HL-60/S4 (cell line): ENCODE measurements around the gene TCEA2.
"Not testable (repeated sequence)": the region's sequence is repeated elsewhere in the genome, so short reads cannot be mapped to it uniquely, and the experiment has no call there.

Source experiments
- in situ Hi-C: fragments of 300-500 bp; cut with MboI; formaldehyde crosslinking; loops from 2 replicates; pipeline ENCODE4 v1.14.3; 2022; ENCODE audit warnings: low sequenced_read_pairs

Gene TCEA2

DNA sequence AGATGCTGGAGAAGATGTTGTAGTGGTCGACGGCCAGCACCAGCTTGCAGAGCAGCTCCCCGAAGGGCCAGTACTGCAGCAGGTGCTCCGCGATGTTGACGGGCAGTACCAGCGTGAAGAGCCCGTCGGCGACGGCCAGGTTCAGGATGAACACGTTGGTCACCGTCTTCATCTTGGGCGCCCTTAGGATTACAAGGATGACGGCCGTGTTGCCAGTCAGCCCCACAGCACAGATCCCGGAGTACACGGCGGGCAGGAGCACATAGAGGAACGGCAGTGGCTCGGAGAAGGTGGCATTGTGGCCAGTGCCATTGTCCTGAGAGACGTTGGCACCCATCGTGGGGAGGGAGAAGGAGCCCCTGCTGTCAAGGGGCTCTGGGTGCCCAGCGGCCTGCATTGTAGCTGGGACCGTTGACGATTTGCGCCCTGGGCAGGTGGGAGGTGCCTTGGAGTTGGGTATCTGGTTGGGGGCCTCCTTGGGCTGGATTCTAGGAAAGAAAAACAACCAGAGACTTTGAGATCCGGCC, 43.5 kb downstream of the TCEA2 start:
- in situ Hi-C loops, result no loop called here

DNA sequence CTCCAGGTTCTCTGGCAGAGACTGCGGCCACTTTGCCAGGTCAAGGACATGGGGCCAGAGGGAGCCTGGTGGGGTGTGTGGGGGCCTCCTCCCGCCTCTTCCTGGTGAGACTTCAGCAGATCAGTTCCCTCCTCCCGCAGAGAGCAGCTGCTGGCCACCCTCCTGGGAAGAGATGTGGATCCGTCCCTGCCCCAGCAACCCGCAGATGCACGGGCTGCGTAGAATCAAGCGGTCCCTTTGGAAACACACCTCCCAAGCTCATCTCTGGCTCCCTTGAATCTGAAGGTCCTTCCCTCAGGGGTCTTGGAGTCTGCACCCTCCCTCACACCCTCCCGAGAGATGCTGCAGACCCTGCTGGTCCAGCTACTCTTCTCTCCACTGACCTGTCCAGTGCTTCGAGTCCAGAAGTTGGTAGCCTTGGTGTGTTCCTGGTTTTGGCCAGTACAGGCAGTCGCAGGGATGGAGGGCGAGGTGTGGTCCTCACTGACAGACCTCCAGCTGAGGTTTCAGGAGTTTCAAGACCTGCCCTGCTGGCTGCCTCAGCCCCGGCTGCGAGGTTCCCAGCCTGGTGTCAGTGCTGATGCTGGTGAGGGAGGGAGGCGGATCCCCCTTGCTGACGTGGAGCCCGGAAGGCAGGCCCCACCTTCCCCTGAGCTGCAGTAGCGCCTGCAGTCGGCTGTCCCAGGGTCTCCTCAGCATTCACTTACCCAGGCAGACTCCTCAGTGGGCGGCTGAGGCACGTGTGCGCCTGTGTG, 44.2 kb downstream of the TCEA2 start, which contains the start of gene NPBWR2:
Gene NPBWR2, minus strand, starts transcription at position 585 of the 755 bp plus-strand sequence. CDS start 734 bp downstream, outside the sequence.
- in situ Hi-C loops, result no loop called here

DNA sequence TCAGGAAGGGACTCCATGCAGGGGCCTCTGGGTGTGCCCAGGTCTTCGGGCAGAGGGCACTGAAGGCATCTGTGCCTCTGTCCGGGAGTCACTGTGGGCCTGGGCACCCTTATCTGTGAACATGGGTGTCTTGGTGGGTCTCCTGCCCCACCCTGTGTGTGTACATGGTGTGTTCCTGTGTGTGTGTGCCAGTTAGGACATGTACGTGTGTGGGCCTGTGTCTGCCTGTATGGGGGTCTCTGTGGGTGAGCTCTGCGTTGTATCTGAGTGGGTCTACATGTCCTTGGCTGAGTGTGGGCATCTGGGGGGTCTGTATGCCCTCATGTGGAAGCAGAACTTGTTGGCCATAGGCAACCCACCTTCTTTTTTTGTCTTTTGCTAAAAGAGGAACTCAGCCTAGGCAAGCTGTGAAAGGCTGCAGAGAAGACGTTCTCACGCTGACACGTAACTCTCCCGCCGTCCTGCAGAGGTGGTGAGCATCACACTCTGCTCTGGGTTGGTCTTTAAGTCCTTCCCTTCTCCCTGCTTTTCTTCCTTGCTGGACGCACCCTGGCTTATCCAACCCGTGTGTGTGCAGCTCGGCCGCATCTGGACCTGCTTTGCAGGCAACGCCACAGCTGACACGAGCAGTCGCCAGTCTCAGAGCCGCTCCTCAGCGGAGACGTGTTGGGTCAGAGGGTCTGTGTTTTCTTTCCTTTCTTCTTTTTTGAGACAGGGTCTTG, 44.9 kb downstream of the TCEA2 start:
- in situ Hi-C loops, result no loop called here

DNA sequence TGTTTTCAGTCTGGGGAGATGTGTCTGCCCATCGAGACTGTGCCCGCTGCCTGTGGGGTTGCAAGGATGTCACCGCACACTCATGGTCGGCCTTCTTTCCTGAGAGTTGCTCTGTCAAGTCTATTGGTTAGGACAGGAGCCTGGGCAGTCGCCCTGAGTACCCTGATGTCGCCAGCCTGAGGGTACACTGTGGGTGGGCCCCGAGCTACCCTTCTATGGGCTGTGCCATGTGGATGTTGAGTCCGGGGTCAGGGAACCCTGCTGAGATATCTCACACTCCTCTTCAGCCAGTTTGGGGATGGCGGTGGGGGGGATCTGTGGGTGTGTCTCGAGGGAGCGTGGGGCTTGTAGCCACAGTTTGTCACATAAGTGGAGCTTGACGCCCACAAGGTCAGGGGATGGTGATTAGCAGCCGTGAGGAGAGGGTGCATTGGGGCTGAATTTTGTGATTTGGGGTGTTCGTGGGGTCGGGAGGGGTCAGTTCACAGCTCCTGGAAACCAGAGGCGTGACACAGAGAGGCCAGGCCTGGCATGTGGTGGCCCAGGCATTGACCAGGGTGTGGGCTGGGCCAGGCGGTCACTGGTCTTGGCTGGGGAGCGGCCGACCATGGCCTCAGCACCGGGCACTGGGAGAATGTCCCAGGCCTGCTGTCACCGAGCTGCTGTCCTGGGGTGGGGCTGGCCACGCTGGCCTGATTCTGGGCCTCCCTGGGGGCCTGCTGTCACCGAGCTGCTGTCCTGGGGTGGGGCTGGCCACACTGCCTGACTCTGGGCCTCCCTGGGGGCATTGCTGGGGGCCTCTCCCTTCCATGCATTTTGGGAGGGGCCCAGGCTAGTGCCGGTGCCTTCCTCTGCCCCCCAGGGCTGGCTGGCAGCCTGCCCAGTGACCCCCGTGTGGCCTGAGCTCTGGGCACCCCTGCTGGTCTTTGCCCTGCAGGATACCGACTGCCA, 46.0 kb downstream of the TCEA2 start:
- in situ Hi-C loops, result no loop called here

DNA sequence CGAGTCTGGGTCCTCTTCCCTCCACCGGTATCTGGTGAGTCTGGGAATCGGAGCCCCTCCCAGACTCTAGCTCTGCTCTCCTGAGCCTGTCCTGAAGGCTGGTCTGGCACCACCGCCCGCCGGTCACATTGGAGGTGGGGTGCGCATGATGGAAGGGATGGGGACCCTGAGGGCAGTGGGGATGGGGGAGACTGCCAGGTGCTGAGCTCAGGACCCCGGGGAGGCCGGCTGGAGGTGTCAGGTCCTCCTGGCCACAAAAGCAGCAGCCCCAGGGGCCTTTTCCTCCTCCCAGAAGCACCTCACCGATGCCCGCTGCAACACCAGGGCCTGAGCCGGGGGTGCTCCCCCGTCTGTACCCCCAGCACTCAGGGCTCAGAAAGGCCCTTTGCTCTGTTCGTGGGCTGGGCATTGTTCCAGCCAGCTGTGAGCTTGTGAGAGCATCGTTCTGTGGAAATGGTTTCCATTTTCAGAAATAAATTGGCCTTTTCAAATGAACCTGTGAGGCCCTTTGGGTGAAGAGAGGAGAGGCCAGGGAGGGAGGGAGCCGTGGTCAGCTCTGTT, 46.9 kb downstream of the TCEA2 start:
- in situ Hi-C loops, result no loop called here

DNA sequence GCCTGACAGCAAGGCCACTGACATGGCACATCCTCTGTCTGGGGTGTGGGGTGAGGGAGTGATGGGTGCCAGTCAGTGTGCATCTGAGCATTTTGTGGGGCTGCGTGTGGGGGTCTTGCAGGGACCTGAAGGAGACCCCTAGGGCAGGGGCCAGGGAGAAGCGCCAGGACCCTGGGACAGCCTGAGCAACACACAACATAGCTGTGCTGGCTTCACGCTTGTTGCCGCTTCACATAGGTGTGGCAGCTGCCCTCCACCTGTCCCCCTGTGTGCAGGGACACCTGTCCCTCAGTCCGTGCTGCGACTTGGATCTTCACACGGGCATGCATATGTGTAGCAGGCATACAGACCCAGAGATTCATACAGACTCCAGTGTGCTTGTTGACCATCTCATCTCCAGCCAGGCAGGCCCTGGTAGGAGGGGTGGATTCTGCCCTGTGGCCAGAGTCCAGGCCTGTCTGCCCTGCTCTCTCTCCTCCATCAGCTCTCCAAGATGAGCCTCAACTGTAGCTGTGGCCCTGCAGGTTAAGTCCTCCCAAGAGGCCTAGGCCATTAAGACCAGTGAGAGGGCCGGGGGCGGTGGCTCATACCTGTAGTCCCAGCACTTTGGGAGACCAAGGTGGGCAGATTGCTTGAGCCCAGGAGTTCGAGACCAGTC, 47.5 kb downstream of the TCEA2 start:
- in situ Hi-C loops, result no loop called here

DNA sequence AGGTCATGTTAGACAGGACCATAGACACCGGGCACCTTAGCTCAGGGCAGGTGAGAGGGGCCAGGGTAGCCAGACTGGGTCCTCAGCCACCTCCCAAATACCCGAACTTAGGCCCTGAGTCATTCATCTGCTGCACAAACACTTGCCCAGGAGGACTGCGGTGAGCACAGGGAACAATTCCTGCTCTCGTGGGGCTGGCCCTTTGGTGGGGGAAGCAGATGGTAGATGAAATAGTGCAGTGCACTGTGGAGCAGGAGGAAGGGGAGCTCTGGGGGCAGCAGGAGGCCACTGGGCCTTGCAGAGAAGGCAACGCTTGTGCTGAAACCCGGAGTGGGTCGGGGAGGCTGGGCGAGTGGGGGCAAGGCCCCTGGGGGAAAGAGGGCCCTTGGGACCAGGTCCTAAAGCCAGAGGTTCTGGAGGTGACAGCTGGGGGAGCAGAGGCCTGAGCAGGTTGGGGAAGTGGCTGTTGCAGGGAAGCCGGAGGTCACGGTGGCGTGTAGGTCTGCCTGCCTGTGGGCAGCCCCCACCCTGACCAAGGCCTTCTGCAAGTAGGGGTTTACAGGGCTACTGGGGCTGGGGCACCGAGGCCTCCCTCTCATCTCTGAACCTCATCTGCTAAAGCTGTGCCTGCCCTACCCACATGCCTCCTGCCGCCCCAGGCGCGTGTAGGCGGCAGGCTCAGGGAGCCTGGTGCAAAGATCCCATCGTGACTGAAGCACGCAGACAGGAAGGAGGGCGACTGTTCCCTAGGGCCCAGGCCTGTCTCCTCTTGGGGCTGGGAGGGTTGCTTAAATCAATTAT, 49.0 kb downstream of the TCEA2 start:
- in situ Hi-C loops, result no loop called here

DNA sequence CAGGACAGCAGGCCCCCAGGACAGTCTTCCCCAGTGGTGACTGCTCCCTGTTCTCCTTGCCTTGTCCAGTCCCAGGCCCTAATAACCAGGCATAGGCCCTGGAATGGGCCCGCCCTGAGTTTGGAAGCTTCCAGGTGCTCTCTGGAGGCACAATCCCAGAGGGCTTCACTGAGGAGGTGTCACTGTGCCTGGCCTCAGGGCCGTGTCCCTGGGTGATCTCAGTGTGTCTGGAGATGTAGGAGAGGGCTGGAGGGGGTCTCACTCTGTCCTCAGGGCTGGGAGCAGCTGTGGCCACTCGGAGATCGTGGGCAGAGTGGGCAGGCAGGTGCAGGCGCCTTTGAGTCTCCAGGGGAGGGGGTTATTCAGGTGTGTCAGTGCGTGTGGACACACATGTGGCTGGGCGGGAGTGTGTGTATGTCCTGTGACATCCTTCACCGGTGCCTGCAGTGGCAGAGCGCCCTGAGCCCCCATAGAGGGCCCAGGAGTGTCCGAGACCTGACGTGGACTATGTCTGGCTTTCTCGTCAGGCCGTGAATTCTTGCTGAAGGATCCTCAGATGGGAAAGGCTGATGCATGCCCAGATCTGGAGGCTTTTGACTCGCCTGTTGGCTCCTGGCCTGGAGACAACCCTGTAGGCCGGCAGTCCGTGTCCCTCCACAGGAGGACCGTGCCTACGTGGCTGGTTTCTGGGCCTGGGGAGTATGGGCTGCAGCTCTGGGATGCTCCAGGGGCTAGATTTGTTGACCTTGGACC, 49.9 kb downstream of the TCEA2 start:
- in situ Hi-C loops, result no loop called here

DNA sequence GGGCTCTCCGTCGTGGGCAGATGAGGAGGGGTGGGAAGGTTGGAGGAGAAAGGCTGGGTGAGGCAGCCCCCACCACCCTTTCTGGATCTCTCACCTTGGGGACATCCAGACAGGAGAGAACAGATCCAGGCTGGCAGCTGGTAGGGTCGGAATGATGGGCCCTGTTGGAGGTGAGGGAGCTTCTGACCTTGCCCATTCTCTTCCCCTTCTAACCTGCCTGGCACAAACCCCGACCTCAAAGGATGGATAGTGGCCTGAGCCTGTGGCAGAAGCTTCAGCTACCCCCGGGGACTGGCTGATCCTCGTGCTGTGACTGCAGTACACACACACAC, 50.4 kb downstream of the TCEA2 start:
- in situ Hi-C loops, result no loop called here

DNA sequence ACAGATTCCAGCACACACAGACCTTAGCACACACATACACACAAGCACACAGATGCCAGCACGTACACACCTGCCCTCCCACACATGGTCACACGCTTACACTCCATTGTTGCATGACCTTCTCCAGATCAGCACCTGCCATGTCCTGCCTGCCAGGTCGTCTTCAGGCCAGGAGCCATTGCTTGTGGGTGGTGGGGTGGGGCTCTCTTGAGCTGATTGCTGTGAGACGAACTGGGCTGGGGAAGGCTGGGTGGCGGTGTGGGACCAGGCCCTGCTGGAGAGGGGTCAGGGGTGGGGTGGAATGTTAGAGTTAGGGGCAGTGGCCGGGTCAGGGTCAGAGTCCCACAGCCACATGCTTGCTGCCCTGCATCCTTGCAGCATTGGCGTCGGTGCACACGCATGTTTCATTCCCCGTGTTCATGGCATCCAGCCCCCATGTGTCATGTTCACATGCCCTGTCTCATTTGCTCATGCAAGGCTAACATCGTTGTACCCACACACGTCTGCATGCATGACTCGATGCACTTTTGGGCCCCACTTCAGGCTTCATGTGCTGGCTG, 50.9 kb downstream of the TCEA2 start:
- in situ Hi-C loops, result no loop called here

DNA sequence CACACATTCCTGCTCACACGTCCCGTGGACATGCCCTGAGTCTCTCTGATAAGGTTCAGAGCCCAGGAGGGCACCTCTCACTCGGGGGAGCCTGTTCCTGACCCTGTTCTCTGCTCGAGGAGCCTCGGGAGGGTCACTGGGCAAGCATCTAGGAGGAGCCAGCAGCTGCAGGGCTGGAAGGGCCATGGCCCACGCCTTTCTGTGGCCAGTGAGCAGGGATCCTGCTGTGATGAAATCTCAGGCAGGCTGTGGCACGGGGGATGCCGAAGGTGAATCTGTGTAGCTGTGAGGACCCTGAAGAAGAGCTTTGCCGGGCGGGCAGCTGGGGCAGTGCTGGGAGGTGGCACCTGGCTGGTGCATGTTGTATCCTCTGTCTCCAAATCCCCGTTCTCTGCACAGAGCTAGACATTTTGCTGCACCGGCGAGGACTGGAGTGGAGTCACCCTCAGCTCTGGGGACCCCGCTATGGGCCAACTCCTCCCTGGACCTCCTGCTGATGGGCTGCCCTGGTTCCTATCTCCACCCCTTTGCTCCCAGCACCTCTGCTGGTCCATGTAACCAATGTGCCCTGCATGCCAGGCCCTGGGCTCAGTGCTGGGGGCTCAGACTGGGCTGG, 51.5 kb downstream of the TCEA2 start:
- in situ Hi-C loops, result no loop called here

DNA sequence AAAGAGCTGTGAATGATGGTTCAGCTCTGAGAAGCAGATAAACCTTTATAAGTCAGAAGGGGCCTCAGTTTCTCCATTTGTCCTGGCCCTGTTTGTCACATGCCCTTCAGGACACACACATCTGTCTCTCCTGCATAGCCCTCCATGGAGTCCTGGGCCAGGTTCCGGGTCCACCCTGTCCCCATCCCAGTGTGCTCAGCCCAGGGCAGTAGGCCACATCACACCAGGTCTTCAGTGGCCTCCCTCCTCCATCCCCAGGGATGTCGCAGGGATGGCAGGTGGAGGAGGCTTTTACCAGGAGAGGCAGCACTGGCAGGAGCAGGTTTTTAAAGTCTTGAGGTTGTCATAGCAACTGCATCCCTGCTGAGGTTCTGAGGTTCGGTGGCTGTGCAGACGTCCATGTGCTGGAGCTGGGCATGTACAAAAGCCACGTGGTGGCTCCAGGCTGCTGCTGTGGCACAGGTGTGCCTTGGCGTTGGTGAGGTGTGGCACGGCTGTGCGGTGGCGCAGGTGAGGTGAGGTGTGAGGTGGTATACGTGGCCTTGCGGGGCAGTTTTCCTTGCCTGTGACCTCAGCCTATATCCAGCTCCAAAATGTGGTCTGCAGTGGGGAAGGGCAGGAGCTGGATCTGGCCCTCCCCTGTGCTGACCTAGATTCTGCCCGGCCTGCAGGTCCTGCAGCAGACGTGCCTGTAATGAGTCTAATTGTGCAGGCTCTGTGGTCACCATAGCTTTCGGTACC, 52.3 kb downstream of the TCEA2 start:
- in situ Hi-C loops, result no loop called here

DNA sequence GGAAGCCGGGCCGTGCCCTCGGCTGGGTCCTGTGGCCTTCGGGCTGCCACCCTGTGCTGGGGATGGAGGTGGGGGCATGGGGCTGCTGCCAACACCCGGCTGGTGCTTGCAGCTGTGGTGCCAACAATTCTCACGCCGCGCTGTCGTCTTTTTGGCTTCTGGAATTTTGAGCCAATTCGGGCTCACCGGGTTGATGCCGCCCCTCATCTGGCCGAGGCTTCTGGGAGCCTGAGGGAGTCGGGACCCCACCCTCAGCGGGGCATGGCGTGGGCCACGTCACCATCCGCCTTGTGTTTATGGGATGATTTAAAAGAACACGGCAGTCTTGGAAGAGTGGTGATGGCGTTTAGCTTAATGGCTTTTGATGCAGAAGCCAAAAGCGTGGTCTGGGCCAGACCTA, 53.0 kb downstream of the TCEA2 start:
- in situ Hi-C loops, result no loop called here

DNA sequence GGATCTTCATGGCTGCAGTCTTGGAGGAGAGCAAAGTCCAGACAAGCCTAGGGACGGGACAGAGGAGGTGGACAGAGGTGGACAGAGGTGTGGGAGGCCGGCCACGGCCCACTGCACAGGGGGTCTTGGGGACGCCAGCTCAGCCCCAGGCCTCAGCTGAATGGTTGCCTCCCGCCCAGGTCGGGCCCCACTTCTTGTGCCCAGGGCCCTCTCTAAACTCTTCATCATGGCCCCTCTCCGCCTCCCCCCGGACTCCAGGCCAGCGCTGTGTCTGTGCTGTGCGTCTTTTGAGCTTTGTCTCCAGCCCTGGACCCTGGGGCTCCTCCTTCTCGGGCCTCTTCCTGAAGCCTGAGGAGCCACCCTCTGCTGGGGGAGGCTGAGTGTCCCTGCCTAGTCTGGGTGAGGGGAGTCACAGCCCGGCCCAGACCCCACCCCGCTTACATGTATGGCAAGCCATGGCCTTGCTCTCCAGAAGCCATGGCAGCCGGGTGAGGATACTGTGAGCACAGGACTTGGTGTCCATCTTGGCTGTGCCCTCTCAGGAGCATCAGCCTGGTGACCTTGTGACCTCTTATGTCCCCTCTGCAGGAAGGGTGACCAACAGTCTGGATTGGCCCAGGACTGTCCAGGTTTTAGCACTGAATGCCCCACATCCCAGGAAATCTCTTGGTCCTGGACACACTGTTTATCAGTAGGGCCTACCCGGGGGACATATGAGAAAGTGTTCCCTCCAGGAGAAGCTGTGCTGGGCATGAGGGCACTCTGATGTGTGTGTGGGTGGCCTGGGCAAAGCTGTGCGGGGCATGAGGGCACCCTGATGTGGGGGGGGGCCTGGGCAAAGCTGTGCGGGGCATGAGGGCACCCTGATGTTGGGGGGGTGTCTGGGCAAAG, 53.8 kb downstream of the TCEA2 start:
- in situ Hi-C loops, result no loop called here

DNA sequence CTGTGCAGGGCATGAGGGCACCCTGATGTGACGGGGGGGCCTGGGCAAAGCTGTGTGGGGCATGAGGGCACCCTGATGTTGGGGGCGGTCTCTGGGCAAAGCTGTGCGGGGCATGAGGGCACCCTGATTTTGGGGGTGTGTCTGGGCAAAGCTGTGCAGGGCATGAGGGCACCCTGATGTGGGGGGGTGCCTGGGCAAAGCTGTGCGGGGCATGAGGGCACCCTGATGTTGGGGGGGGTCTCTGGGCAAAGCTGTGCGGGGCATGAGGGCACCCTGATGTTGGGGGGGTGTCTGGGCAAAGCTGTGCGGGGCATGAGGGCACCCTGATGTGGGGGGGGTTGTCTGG, 54.4 kb downstream of the TCEA2 start:
- in situ Hi-C loops, result not testable (repeated sequence)

DNA sequence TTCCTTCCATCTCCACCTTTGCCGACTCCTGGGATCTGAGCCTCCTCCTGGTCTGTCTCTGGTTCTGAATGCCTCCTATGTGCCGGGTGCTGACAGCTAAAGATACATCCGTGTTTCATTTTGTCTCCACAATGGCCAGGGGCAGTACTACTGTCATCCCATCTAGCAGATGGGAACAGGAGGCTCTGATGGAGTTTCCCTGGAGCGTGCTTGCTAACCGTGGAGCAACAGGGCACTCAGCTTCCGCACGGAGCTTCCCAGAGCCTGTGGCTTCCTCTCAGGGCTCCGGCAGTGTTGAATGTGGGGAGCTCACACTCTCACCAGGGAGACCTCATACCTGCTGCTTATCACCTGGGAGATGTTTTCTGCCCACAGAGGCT, 56.3 kb downstream of the TCEA2 start:
- in situ Hi-C loops, result no loop called here
